GM12892 (cell line): ENCODE data around the gene ANKRD6.

Source experiments
- POLR2A ChIP-seq: IDR thresholded peaks from 2 replicates; pipeline ENCODE4 v1.6.1; 2011; ENCODE audit warnings: low read depth, low read length, control low read depth
- POLR2AphosphoS5 ChIP-seq: IDR thresholded peaks from 2 replicates; pipeline ENCODE4 v1.6.1; 2011; ENCODE audit warnings: low read depth, low read length, control low read depth

GRCh38 chr6:89458704-89459103 lies 25.8 kb downstream of the ANKRD6 start:
- TF ChIP-seq POLR2A = no peak
- TF ChIP-seq POLR2AphosphoS5 = no peak
